Gastroesophageal sphincter (tissue), 3 donors: Measurements from ENCODE around the gene CRHR2.

ENCODE experiments used
- POLR2AphosphoS5 ChIP-seq: sonication (generic); formaldehyde crosslinking; IDR thresholded peaks from one replicate; pipeline ENCODE4 v1.6.1; 2017; ENCODE audit warnings: antibody characterized with exemption
- TF ChIP-seq, protein P1 (sequence below), 4 experiments: fragments of 200-600 bp in 2 of 4; fragments of 450-650 bp in 2 of 4; sonication (generic) in 1 of 4; IDR thresholded peaks; one replicate each; pipeline ENCODE4 v1.5.1; 2017 to 2019; ENCODE audit warnings: antibody characterized with exemption in 4 of 4, mild to moderate bottlenecking in 2 of 4, moderate library complexity in 2 of 4

DNA sequence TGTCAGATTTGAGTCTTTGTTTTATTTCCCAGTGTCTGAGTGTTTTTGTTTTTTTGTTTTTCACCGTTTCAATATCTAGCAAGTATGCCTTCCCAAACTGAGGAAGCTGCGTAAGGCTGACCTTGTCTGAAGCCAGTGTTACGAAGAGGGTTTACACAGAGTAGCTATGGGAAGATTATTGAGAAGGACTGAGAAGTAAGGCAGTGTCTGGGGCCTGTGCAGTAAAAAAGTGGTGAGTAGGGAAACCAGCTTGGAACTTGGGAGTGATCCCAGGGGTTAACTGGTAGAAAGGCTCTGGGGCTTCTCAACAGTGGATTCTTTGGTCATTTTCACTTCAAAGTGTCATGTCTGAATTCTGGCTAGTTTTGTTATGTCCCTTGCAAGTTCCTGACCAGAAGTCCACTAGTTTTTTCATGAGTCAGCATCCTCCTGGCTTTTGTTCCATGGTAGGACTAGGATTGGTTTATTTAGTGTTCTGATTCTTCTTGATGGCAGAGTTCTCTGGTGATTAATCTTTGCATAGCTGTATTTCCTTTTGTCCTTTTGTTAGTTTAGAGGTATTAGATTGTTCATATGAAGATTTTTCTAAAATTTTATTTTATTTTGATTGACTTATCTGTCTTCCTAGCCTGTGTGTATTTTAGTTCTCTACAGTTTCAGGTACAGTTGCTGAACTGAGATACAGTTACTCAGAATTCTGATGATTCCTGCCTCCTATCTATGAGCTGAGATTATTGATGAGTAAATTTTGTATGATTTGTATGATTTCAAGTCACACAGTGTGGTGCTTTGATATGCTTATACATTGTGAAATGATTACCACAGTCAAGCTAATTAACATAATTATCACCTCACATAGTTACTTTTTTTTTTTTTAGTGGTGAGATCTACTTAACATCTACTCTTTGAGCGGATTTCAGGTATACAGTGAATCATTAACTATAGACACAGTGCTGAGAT lies 68.6 kb downstream of the CRHR2 start:
- TF ChIP-seq, protein P1, sequence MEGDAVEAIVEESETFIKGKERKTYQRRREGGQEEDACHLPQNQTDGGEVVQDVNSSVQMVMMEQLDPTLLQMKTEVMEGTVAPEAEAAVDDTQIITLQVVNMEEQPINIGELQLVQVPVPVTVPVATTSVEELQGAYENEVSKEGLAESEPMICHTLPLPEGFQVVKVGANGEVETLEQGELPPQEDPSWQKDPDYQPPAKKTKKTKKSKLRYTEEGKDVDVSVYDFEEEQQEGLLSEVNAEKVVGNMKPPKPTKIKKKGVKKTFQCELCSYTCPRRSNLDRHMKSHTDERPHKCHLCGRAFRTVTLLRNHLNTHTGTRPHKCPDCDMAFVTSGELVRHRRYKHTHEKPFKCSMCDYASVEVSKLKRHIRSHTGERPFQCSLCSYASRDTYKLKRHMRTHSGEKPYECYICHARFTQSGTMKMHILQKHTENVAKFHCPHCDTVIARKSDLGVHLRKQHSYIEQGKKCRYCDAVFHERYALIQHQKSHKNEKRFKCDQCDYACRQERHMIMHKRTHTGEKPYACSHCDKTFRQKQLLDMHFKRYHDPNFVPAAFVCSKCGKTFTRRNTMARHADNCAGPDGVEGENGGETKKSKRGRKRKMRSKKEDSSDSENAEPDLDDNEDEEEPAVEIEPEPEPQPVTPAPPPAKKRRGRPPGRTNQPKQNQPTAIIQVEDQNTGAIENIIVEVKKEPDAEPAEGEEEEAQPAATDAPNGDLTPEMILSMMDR (IDR thresholded peaks at IDR 0.05), result no peak
- no peak for TF ChIP-seq POLR2AphosphoS5
